Measurements from ENCODE around the gene ZNF74. TPM values are rescaled to one million over a fixed set of nuclear protein-coding genes. Genes with fewer than 3 reads are reported as not detected.
A peak's percentile ranks its signal among the peaks of the same experiment; 100 is the strongest.
"Not testable (repeated sequence)": the region's sequence is repeated elsewhere in the genome, so short reads cannot be mapped to it uniquely, and the experiment has no call there.

The ZNF74 gene
- total RNA-seq, 2 experiments from 2014 or later: 11.5 to 12.2 TPM

DNA sequence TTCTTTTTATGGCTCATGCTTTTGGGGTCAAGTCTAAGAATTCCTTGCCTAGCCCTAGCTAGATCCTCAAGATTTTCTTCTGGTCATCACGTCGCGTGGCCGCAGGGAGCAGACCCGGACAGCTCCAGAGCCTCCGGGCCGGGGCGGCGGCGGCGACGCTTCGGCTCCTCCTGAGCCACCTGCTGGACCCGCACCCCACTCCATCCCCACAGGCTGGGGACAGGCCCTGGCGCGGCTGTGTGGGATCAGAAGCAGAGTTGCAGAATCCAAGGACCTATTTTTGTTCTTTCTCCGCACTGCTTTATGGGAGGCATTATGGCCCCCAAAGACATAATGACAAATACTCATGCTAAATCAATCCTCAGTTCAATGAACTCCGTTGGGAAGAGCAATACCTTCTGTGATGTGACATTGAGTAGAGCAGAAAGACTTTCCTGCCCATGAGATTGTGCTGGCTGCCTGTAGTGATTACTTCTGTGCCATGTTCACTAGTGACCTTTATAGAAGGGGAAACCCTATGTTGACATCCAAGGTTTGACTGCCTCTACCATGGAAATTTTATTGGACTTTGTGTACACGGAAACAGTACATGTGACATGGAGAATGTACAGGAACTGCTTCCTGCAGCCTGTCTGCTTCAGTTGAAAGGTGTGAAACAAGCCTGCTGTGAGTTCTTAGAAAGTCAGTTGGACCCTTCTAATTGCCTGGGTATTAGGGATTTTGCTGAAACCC is 56.0 kb downstream of the ZNF74 start:
- no peaks in the 10 kb centered on the region for H3K9me3 Mint-ChIP-seq
- H3K27ac Mint-ChIP-seq: no peak overlapping the region
- peaks cover 2% of the 10 kb centered on the region for H3K36me3 Mint-ChIP-seq
- H3K4me1 Mint-ChIP-seq: peaks cover 3% of the 10 kb centered on the region
- H3K4me3 Mint-ChIP-seq: no peak overlapping the region
- H3K27me3 Mint-ChIP-seq: no peaks in the 10 kb centered on the region
- no peak for DNase-seq

DNA sequence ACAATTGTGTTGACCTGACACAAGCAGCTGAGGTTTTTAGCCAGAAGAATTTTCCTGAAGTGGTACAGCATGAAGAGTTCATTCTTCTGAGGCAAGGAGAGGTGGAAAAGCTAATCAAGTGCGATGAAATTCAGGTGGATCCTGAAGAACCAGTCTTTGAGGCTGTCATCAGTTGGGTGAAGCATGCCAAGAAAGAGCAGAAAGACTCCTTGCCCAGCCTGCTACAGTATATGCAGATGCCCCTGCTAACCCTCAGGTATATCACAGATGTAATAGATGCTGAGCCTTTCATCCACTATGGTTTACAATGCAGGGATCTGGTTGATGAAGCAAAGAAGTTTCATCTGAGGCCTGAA is 56.6 kb downstream of the ZNF74 start:
- Mint-ChIP-seq H3K4me3 (no peak overlapping the region), H3K27me3 (no peaks in the 10 kb centered on the region), H3K27ac (no peak overlapping the region), H3K4me1 (peaks cover 3% of the 10 kb centered on the region), H3K9me3 (no peaks in the 10 kb centered on the region), H3K36me3 (peaks cover 2% of the 10 kb centered on the region)
- DNase-seq: no peak

DNA sequence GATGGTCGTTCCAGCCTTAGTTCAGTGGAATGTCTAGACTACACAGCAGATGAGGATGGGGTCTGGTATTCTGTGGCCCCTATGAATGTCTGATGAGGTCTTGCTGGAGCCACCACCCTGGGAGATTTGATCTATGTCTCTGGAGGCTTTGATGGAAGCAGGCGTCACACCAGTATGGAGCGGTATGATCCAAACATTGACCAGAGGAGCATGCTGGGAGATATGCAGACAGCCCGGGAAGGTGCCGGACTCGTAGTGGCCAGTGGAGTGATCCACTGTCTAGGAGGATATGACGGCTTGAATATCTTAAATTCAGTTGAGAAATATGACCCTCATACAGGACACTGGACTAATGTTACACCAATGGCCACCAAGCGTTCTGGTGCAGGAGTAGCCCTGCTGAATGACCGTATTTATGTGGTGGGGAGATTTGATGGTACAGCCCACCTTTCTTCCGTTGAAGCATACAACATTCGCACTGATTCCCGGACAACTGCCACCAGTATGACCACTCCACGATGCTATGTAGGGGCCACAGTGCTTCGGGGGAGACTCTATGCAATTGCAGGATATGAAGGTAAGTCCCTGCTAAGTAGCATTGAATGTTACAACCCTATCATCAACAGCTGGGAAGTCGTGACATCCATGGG is 57.3 kb downstream of the ZNF74 start:
- not testable (repeated sequence) for H3K27ac Mint-ChIP-seq, DNase-seq, H3K4me3 Mint-ChIP-seq, H3K36me3 Mint-ChIP-seq, H3K27me3 Mint-ChIP-seq, H3K9me3 Mint-ChIP-seq
- H3K4me1 Mint-ChIP-seq: peaks cover 10% of the 10 kb centered on the region

DNA sequence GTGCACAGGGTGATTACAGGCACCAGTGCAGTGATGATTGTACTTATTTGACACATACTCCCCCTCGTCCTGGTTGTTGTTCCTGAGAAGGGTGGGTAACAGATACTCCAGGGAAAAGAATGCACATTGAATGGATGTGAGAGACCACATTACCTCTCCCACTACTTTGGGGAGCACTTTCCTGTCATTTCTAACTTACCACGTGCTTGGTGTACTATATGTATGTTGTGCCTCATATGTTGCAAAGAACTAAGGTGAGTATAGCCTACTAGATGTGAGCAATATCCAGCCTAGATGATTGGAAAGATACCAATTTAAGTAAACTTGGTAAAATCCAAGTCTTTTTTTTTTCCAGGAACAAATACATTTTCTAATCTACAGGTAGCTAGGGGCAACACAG is 58.0 kb downstream of the ZNF74 start:
- DNase-seq: no peak
- Mint-ChIP-seq H3K27ac (no peak overlapping the region), H3K36me3 (peaks cover 2% of the 10 kb centered on the region), H3K9me3 (no peaks in the 10 kb centered on the region), H3K4me3 (no peak overlapping the region), H3K4me1 (peaks cover 16% of the 10 kb centered on the region), H3K27me3 (no peaks in the 10 kb centered on the region)

DNA sequence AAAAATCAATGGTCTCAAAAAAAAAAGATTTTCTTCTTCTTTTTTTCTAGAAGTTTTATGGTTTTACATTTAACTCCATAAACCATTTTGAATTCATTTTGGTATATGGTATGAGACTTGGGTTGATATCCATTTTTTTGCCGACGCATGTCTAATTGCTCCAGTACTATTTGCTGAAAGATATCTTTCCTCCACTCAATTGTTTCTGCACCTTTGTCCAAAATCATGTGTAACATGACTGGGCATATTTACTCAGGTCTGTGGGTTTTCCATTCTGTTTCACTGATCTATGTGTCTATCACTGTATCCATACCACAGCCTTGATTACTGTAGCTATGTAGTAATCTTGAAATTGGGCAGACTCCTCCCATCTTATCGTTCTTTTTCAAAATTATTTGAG is 59.3 kb downstream of the ZNF74 start:
- Mint-ChIP-seq H3K27me3 (no peaks in the 10 kb centered on the region), H3K9me3 (no peaks in the 10 kb centered on the region), H3K36me3 (peaks cover 2% of the 10 kb centered on the region), H3K4me1 (peaks cover 16% of the 10 kb centered on the region), H3K27ac (no peak overlapping the region), H3K4me3 (no peak overlapping the region)
- DNase-seq: no peak

DNA sequence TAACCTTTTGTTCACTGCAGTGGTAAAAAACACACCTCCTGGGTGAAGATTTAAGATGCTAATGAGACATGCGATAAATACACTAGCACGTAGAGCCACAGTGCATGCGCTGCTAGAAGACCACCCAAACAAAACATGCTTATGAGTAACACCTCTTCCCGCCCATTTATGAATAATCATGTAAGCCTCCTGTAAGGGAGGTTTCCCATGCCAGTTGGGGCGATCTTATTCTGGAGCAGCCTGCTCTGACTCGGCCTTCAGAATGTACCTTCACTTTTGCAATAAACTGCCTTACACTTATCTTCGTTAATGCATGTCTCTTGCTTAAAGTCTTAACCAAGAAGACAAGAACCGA is 61.7 kb downstream of the ZNF74 start:
- Mint-ChIP-seq H3K4me1 (peaks cover 19% of the 10 kb centered on the region), H3K4me3 (no peak overlapping the region), H3K36me3 (peaks cover 2% of the 10 kb centered on the region), H3K9me3 (no peaks in the 10 kb centered on the region), H3K27me3 (no peaks in the 10 kb centered on the region), H3K27ac (no peak overlapping the region)
- no peak for DNase-seq

DNA sequence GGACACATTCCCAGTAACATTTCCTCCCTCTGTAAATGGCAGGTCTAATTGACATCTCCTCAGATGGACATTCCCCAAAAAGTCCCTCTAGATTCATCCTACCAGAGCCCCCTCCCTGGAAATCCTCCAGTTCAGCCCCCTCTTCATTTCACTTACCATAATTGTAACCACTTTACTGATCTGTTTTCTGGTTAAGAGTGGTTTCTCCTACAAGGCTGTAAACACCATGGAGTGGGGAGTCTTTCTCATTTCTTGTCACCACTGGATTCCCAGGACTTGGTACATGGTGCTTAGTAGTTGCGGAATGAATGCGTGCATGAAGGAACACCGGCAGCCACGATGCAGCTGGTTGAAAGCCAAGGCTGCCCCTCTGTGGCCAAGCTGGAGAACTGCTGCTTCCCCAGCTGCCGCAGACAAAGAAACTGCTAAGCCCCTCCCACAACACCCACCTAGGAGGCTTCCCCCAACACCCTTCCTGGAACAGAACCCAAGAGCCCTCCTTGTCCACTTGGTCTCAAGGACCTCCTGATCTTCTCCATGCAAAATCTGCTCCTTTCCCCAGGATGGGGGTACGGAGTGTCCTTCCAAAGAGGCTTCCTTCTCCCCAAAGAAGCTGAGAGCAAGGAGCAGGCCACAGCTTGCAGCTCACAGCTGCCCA is 62.2 kb downstream of the ZNF74 start:
- peaks cover 6% of the 10 kb centered on the region for H3K36me3 Mint-ChIP-seq
- no peaks in the 10 kb centered on the region for H3K9me3 Mint-ChIP-seq
- H3K27me3 Mint-ChIP-seq: no peaks in the 10 kb centered on the region
- peaks cover 19% of the 10 kb centered on the region for H3K4me1 Mint-ChIP-seq
- no peak overlapping the region for H3K4me3 Mint-ChIP-seq
- DNase-seq: peak; percentile 80
- no peak overlapping the region for H3K27ac Mint-ChIP-seq

DNA sequence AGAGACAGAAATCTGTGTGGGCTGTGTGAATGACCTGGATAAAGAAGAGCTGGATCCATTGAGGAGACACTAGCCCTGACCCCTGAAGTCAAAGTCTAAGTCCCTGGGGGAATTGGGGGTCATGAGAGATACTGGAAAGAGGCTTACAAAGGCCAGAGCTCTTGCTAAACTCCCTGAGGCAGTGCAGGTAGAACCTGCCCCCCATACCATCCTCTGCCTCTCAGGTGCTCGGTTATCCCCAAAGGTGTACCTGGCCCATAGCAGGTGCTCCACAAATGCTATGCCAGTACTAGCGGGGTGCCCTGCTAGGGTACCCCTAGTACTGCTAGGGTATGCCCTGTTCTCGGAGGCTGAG is 62.7 kb downstream of the ZNF74 start:
- H3K4me3 Mint-ChIP-seq: no peak overlapping the region
- H3K36me3 Mint-ChIP-seq: peaks cover 6% of the 10 kb centered on the region
- H3K4me1 Mint-ChIP-seq: peaks cover 19% of the 10 kb centered on the region
- no peak for DNase-seq
- no peaks in the 10 kb centered on the region for H3K9me3 Mint-ChIP-seq
- no peaks in the 10 kb centered on the region for H3K27me3 Mint-ChIP-seq
- H3K27ac Mint-ChIP-seq: no peak overlapping the region

DNA sequence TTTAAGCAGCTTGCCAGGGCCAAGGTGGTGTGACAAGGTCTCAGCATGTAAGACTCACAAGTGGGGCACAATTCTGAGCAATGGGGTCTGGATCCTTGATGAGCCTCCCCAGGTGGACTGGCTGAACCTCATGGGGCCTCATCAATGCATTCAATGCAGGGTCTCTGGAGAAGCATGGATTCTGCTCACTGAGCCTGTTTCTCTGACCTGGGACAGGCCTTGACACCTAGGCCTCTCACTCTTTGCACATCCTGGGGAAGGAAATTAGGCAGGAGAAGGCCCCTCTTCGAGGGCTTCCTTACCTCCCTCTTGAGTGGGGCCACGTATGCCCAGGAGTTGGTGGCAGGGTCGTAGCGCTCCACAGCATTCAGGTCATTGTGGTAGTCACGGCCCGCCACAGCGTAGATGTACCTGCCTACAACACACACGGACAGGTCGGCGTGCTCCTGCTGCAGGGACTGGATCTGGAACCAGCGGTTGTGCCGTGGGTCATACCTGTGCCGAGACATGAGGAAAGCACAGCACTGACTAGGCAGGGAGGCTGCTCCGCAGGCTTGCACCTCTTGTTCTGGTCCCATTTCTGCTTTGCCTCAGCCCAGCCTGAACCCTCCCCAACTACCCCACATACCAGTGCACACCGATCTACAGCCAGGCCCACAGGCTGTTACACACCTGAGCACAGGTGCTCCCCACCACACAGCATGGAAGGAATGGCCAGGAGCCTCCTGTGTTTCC is 63.7 kb downstream of the ZNF74 start:
- Mint-ChIP-seq H3K36me3 (peaks cover 6% of the 10 kb centered on the region), H3K27ac (no peak overlapping the region)

More for the DNA sequence above, 63.7 kb downstream of the ZNF74 start:
- H3K4me3 Mint-ChIP-seq: no peak overlapping the region
- H3K9me3 Mint-ChIP-seq: no peaks in the 10 kb centered on the region
- DNase-seq: no peak
- no peaks in the 10 kb centered on the region for H3K27me3 Mint-ChIP-seq
- H3K4me1 Mint-ChIP-seq: peaks cover 22% of the 10 kb centered on the region

Other genes with a start within 250 kb of the ZNF74 start
- gene CCDC188, start 243.1 kb upstream of the ZNF74 start, total RNA-seq: not detected
- 1 to 10 TPM; 3.2 to 3.5 TPM for gene RTN4R, start 125.8 kb upstream of the ZNF74 start, total RNA-seq
- gene DGCR6L, start 74.1 kb upstream of the ZNF74 start, total RNA-seq: 10 to 100 TPM; 35.1 to 38.2 TPM
- under 1 TPM; 0.14 to 0.16 TPM for gene SCARF2, start 43.7 kb downstream of the ZNF74 start, total RNA-seq
- 10 to 100 TPM; 11.2 to 12.3 TPM for gene KLHL22, start 101.6 kb downstream of the ZNF74 start, total RNA-seq
- 10 to 100 TPM; 91.1 to 91.8 TPM for gene MED15, start 113.5 kb downstream of the ZNF74 start, total RNA-seq